Activated T-cell treated with anti-CD3 and anti-CD28 coated beads for 4 hours (primary cell): ENCODE results near the gene BOLL.
"Not testable (repeated sequence)": the region's sequence is repeated elsewhere in the genome, so short reads cannot be mapped to it uniquely, and the experiment has no call there.

Experiments
- DNase-seq: peaks from one replicate; pipeline ENCODE4 v3.0.0-alpha.2; 2020

BOLL gene

GRCh38 chr2:197795277-197795676 is 10.2 kb upstream of the BOLL start:
- no peak for DNase-seq

GRCh38 chr2:197793456-197793855 is 8.3 kb upstream of the BOLL start:
- no peak for DNase-seq

- no peak for DNase-seq
Observed at GRCh38 chr2:197786010-197786877, 1.1 kb upstream of the BOLL start.

- DNase-seq: no peak
Observed at GRCh38 chr2:197782126-197782525, 3.0 kb downstream of the BOLL start.

- no peak for DNase-seq
Observed at GRCh38 chr2:197779261-197779660, 5.9 kb downstream of the BOLL start.

GRCh38 chr2:197777823-197778407 is 7.2 kb downstream of the BOLL start:
- peak; percentile 23 for DNase-seq

- DNase-seq: no peak
Observed at GRCh38 chr2:197760293-197760657, 24.8 kb downstream of the BOLL start.

GRCh38 chr2:197759625-197760292 is 25.4 kb downstream of the BOLL start:
- no peak for DNase-seq

- DNase-seq: no peak
Observed at GRCh38 chr2:197759013-197759412, 26.1 kb downstream of the BOLL start.

- DNase-seq: no peak
Observed at GRCh38 chr2:197740200-197740599, 44.9 kb downstream of the BOLL start.

- DNase-seq: not testable (repeated sequence)
Observed at GRCh38 chr2:197728555-197729544, 56.3 kb downstream of the BOLL start.

GRCh38 chr2:197727011-197727410 is 58.1 kb downstream of the BOLL start:
- no peak for DNase-seq

GRCh38 chr2:197717863-197718262 is 67.3 kb downstream of the BOLL start:
- no peak for DNase-seq

- DNase-seq: no peak
Observed at GRCh38 chr2:197713271-197713670, 71.8 kb downstream of the BOLL start.

GRCh38 chr2:197711578-197711977 is 73.5 kb downstream of the BOLL start:
- no peak for DNase-seq

GRCh38 chr2:197710424-197711042 is 74.6 kb downstream of the BOLL start:
- no peak for DNase-seq

- DNase-seq: not testable (repeated sequence)
Observed at GRCh38 chr2:197709140-197709539, 76.0 kb downstream of the BOLL start.

- no peak for DNase-seq
Observed at GRCh38 chr2:197708331-197708730, 76.8 kb downstream of the BOLL start.

GRCh38 chr2:197707316-197708213 is 77.6 kb downstream of the BOLL start:
- DNase-seq: no peak

GRCh38 chr2:197706839-197707207 is 78.3 kb downstream of the BOLL start:
- no peak for DNase-seq
